HCT116 (cell line): ENCODE measurements around the gene TIAM2. TPM values are rescaled to one million over a fixed set of nuclear protein-coding genes. Genes with fewer than 3 reads are reported as not detected.

Experiments used
- ATAC-seq: fragments of 200-7000 bp; cut with Tn5 transposase; 2 replicates; pipeline ENCODE4 v1.9.1; 2020; ENCODE audit warnings: mild to moderate bottlenecking, moderate library complexity
- BruUV-seq: library from RNA; stranded (reverse); fragments of 400-500 nt; replicated peaks from 2 replicates; lab custom pipeline; 2021; lab: Mats Ljungman, UMichigan
- CTCF ChIA-PET: fragments of 300-600 bp; sonication (Branson Sonifier 250); formaldehyde crosslinking; loops from one replicate; lab custom pipeline; 2021; ENCODE audit warnings: antibody characterized with exemption; lab: Charles Lee
- POLR2A ChIA-PET: fragments of 300-600, 350-600 bp; sonication (Branson Sonifier 250); formaldehyde crosslinking; loops from one replicate; lab custom pipeline; 2021; ENCODE audit warnings: antibody characterized with exemption; lab: Charles Lee
- RAD21 ChIA-PET, 2 experiments: fragments of 300-600 bp; sonication (Branson Sonifier 250); formaldehyde crosslinking; loops; one replicate each; lab custom pipeline; 2023; ENCODE audit warnings: low total read pairs in 2 of 2; ENCODE audit not compliant: uncharacterized antibody in 2 of 2, unreplicated experiment in 2 of 2, low non-redundant PET in 1 of 2; lab: Charles Lee
- DNase-seq: peaks from one replicate; pipeline ENCODE4 v3.0.0-alpha.2; 2010; ENCODE audit warnings: low read depth, low spot score
- H2AFZ ChIP-seq: fragments of 200-600 bp; shearing (Covaris generic), sonication (generic); 2 replicates; pipeline ENCODE4 v1.6.1; 2017; ENCODE audit warnings: low read depth, mixed run types, mixed read lengths, antibody characterized with exemption, low read length; ENCODE audit not compliant: poor library complexity, severe bottlenecking
- H3K27ac ChIP-seq: 2 replicates; pipeline ENCODE4 v1.5.1; 2012; ENCODE audit warnings: low read depth, low read length
- H3K27me3 ChIP-seq: fragments of 200-600 bp; sonication (generic); 2 replicates; pipeline ENCODE4 v1.6.1; 2016; ENCODE audit warnings: mixed run types, low read length, mixed read lengths; ENCODE audit not compliant: insufficient read depth
- H3K36me3 ChIP-seq, 2 experiments: fragments of 200-500 bp in 1 of 2; fragments of 200-600 bp in 1 of 2; sonication (Bioruptor generic) in 1 of 2; sonication (generic) in 1 of 2; 2 replicates each; pipeline versions ENCODE4 v1.5.1 to v1.6.1; 2014 to 2016; ENCODE audit warnings: low read length in 2 of 2, inconsistent platforms in 1 of 2, mixed read lengths in 1 of 2, mixed run types in 1 of 2; ENCODE audit not compliant: insufficient read depth in 2 of 2, control insufficient read depth in 1 of 2
- H3K4me1 ChIP-seq, 2 experiments: fragments of 200-600 bp in 1 of 2; sonication (generic) in 1 of 2; 2 replicates each; pipeline versions ENCODE4 v1.5.1 to v1.6.1; 2012 to 2017; ENCODE audit warnings: low read length in 2 of 2, inconsistent platforms in 1 of 2, mild to moderate bottlenecking in 1 of 2, mixed read lengths in 1 of 2, mixed run types in 1 of 2, moderate library complexity in 1 of 2; ENCODE audit not compliant: insufficient read depth in 2 of 2, control insufficient read depth in 1 of 2
- H3K4me2 ChIP-seq: fragments of 200-600 bp; sonication (generic); 2 replicates; pipeline ENCODE4 v1.6.1; 2017; ENCODE audit warnings: mixed run types, low read length, mixed read lengths
- H3K4me3 ChIP-seq, 2 experiments: fragments of 200-600 bp in 1 of 2; sonication (generic) in 1 of 2; replicated peaks in 1 of 2; 2 replicates each; pipeline ENCODE4 v1.5.1; 2011 to 2016; ENCODE audit warnings: low read length in 2 of 2, control low read depth in 1 of 2, low read depth in 1 of 2, mild to moderate bottlenecking in 1 of 2, mixed read lengths in 1 of 2, mixed run types in 1 of 2
- H3K79me2 ChIP-seq: fragments of 200-600 bp; sonication (generic); 2 replicates; pipeline ENCODE4 v1.6.1; 2017; ENCODE audit warnings: mild to moderate bottlenecking, mixed run types, low read length, moderate library complexity, mixed read lengths; ENCODE audit not compliant: insufficient read depth
- H3K9ac ChIP-seq: fragments of 200-600 bp; sonication (generic); 2 replicates; pipeline ENCODE4 v1.6.1; 2016; ENCODE audit warnings: low read length, mixed read lengths
- H3K9me2 ChIP-seq: fragments of 200-600 bp; sonication (generic), shearing (Covaris generic); 2 replicates; pipeline ENCODE4 v1.6.1; 2017; ENCODE audit warnings: mixed run types, mild to moderate bottlenecking, moderate library complexity; ENCODE audit not compliant: insufficient read depth
- H3K9me3 ChIP-seq, 2 experiments: fragments of 200-500 bp in 1 of 2; fragments of 200-600 bp in 1 of 2; sonication (Bioruptor generic) in 1 of 2; sonication (generic) in 1 of 2; 2 replicates each; pipeline ENCODE4 v1.6.1; 2014 to 2017; ENCODE audit warnings: low read length in 2 of 2, mixed read lengths in 2 of 2, inconsistent platforms in 1 of 2, low read depth in 1 of 2, mild to moderate bottlenecking in 1 of 2, mixed run types in 1 of 2, moderate library complexity in 1 of 2; ENCODE audit not compliant: control insufficient read depth in 1 of 2, insufficient read depth in 1 of 2
- H4K20me1 ChIP-seq: fragments of 200-600 bp; sonication (generic), shearing (Covaris generic); 2 replicates; pipeline ENCODE4 v1.6.1; 2017; ENCODE audit warnings: mixed run types, mild to moderate bottlenecking, moderate library complexity; ENCODE audit not compliant: insufficient read depth
- CTCF ChIP-seq, 3 experiments: fragments of 200-600 bp in 1 of 3; sonication (generic) in 1 of 3; IDR thresholded peaks in 2 of 3; conservative IDR thresholded peaks in 1 of 3; 2 replicates each; pipeline ENCODE4 v1.5.1; 2012 to 2017; ENCODE audit warnings: low read depth in 2 of 3, low read length in 2 of 3, antibody characterized with exemption in 1 of 3, borderline replicate concordance in 1 of 3, control low read depth in 1 of 3, mild to moderate bottlenecking in 1 of 3, mixed read lengths in 1 of 3, mixed run types in 1 of 3, moderate library complexity in 1 of 3; ENCODE audit not compliant: insufficient read depth in 1 of 3
- EGR1 ChIP-seq: IDR thresholded peaks from 2 replicates; pipeline ENCODE4 v1.6.1; 2012; ENCODE audit warnings: low read depth
- ELF1 ChIP-seq: IDR thresholded peaks from 2 replicates; pipeline ENCODE4 v1.6.1; 2012; ENCODE audit warnings: low read depth, borderline replicate concordance
- EZH2 ChIP-seq: fragments of 200-600 bp; sonication (generic); IDR thresholded peaks from 2 replicates; pipeline ENCODE4 v1.6.1; 2017; ENCODE audit warnings: antibody characterized with exemption, mixed run types
- EZH2phosphoT487 ChIP-seq: fragments of 200-600 bp; IDR thresholded peaks from 2 replicates; pipeline ENCODE4 v1.6.1; 2018; ENCODE audit warnings: antibody characterized with exemption, borderline replicate concordance
- FOSL1 ChIP-seq: IDR thresholded peaks from 2 replicates; pipeline ENCODE4 v1.6.1; 2012; ENCODE audit warnings: low read depth
- MAX ChIP-seq: IDR thresholded peaks from 2 replicates; pipeline ENCODE4 v1.6.1; 2012
- POLR2A ChIP-seq: IDR thresholded peaks from 2 replicates; pipeline ENCODE4 v1.7.0; 2011; ENCODE audit warnings: borderline replicate concordance; ENCODE audit not compliant: insufficient read depth, insufficient read length; ENCODE audit errors: extremely low read depth
- POLR2AphosphoS5 ChIP-seq: IDR thresholded peaks from 2 replicates; pipeline ENCODE4 v1.6.1; 2011; ENCODE audit warnings: mild to moderate bottlenecking, low read depth, low read length, moderate library complexity
- RAD21 ChIP-seq: IDR thresholded peaks from 2 replicates; pipeline ENCODE4 v1.6.1; 2012; ENCODE audit warnings: low read depth, mild to moderate bottlenecking
- SP1 ChIP-seq: IDR thresholded peaks from 2 replicates; pipeline ENCODE4 v1.6.1; 2012; ENCODE audit warnings: low read depth
- TCF7L2 ChIP-seq: IDR thresholded peaks from 2 replicates; pipeline ENCODE4 v1.7.0; 2011; ENCODE audit warnings: borderline replicate concordance, inconsistent platforms; ENCODE audit not compliant: insufficient read depth, insufficient read length; ENCODE audit errors: extremely low read depth
- YY1 ChIP-seq: IDR thresholded peaks from 2 replicates; pipeline ENCODE4 v1.6.1; 2011; ENCODE audit warnings: low read length, low read depth, moderate library complexity, mild to moderate bottlenecking; ENCODE audit not compliant: insufficient replicate concordance; ENCODE audit errors: extremely low read depth
- intact Hi-C: fragments of 100-400 bp; cut with micrococcal nuclease; formaldehyde crosslinking; loops from 2 replicates; pipeline ENCODE4 v1.10.0; 2022
- total RNA-seq: library from RNA; stranded (reverse); gene quantifications from one replicate; pipeline ENCODE4 v1.2.1, GENCODE V29; 2021; ENCODE audit not compliant: unreplicated experiment

Gene TIAM2
- total RNA-seq, 1 experiment from 2014 or later: 9.4 TPM

- no peak for TF ChIP-seq POLR2AphosphoS5
- TF ChIP-seq EGR1: no peak
- TF ChIP-seq RAD21: no peak
- TF ChIP-seq TCF7L2: no peak
- TF ChIP-seq POLR2A: no peak
- no peak for TF ChIP-seq CTCF (IDR thresholded peaks at IDR 0.05 in 2 of 3, conservative IDR thresholded peaks at IDR 0.05 in 1 of 3; ENCODE audit: borderline replicate concordance in 1 of 3, insufficient read depth in 1 of 3, low read depth in 2 of 3, low read length in 2 of 3)
- no peak for TF ChIP-seq YY1
- TF ChIP-seq MAX: no peak
- TF ChIP-seq FOSL1: no peak
- TF ChIP-seq EZH2: no peak
- no peak for TF ChIP-seq ELF1
These were observed 267.5 kb downstream of the TIAM2 start (continued) for GRCh38 chr6:155262655-155263054.

- H3K4me2 ChIP-seq: no peak within 1 kb of the TSS
- ChIA-PET RAD21 (no interaction called here), CTCF (no interaction called here), POLR2A (no interaction called here)
- ATAC-seq: no peak
- no peaks in the 10 kb centered on the region for H3K79me2 ChIP-seq
- no peaks in the 10 kb centered on the region for H3K27me3 ChIP-seq
- DNase-seq: no peak
- peaks cover 0 to 3% of the 10 kb centered on the region in 2 experiments; a peak in 1 of 4 replicates for H3K4me1 ChIP-seq
- H3K9me3 ChIP-seq: no peaks in the 10 kb centered on the region
- no peaks in the 10 kb centered on the region for H3K9me2 ChIP-seq
- TF ChIP-seq SP1 (no peak), EZH2phosphoT487 (no peak), YY1 (no peak)
- BruUV-seq: no TSS peak
- intact Hi-C loops: no loop called here
- H3K9ac ChIP-seq: no peak within 1 kb of the TSS
- no peaks in the 10 kb centered on the region; a peak in 1 of 4 replicates for H3K36me3 ChIP-seq
- H3K27ac ChIP-seq: no peak within 1 kb of the TSS
- H4K20me1 ChIP-seq: no peaks in the 10 kb centered on the region
- H3K4me3 ChIP-seq: no peak within 1 kb of the TSS
- no peak within 1 kb of the TSS for H2AFZ ChIP-seq
These were observed 268.4 kb downstream of the TIAM2 start, which contains the start of gene CLDN20 for GRCh38 chr6:155263373-155264063. CLDN20 (plus strand) TSS chr6:155264013; CDS start chr6:155275720, 11,707 bp downstream.
